Measurements from ENCODE around the gene TMTC2.

TMTC2 gene

GRCh38 chr12:82942521-82942920 is 255.8 kb downstream of the TMTC2 start:
- no peak overlapping the region for H3K4me2 ChIP-seq (ENCODE audit: low read length)
- H3K79me2 ChIP-seq (ENCODE audit: insufficient read depth, low read length) = no peaks in the 10 kb centered on the region
- no peak overlapping the region for H3K4me3 ChIP-seq (ENCODE audit: low read depth, low read length, poor library complexity, severe bottlenecking)
- H3F3A ChIP-seq (ENCODE audit: insufficient read depth, low read length) = no peaks in the 10 kb centered on the region
- H3K9me3 ChIP-seq (ENCODE audit: low read length) = no peaks in the 10 kb centered on the region
- H3K36me3 ChIP-seq (ENCODE audit: insufficient read depth, low read length) = no peaks in the 10 kb centered on the region
- H3K4me1 ChIP-seq (ENCODE audit: insufficient read depth, low read length, severe bottlenecking) = no peaks in the 10 kb centered on the region
- no peak overlapping the region for H3K27ac ChIP-seq (ENCODE audit: low read depth, low read length, poor library complexity, severe bottlenecking)
- no peaks in the 10 kb centered on the region for H4K20me1 ChIP-seq (ENCODE audit: insufficient read depth, low read length)
- no peak overlapping the region for H3K9ac ChIP-seq (ENCODE audit: low read length)
- TF ChIP-seq CTCF (IDR thresholded peaks at IDR 0.05; ENCODE audit: low read length) = no peak
- TF ChIP-seq EZH2 (IDR thresholded peaks at IDR 0.05; ENCODE audit: borderline replicate concordance, low read length) = no peak
- H3K9me2 ChIP-seq (ENCODE audit: low read depth, low read length) = no peaks in the 10 kb centered on the region
- H2AFZ ChIP-seq (ENCODE audit: low read length) = no peak overlapping the region
- no peaks in the 10 kb centered on the region for H3K27me3 ChIP-seq (ENCODE audit: insufficient read depth, low read length)

- Histone ChIP-seq H3K27ac (ENCODE audit: low read depth, low read length, poor library complexity, severe bottlenecking) (no peak overlapping the region), H3K4me2 (ENCODE audit: low read length) (no peak overlapping the region), H3K36me3 (ENCODE audit: insufficient read depth, low read length) (no peaks in the 10 kb centered on the region), H4K20me1 (ENCODE audit: insufficient read depth, low read length) (no peaks in the 10 kb centered on the region), H3K9ac (ENCODE audit: low read length) (no peak overlapping the region), H3K79me2 (ENCODE audit: insufficient read depth, low read length) (no peaks in the 10 kb centered on the region), H3K9me3 (ENCODE audit: low read length) (no peaks in the 10 kb centered on the region), H2AFZ (ENCODE audit: low read length) (no peak overlapping the region), H3K4me3 (ENCODE audit: low read depth, low read length, poor library complexity, severe bottlenecking) (no peak overlapping the region), H3F3A (ENCODE audit: insufficient read depth, low read length) (no peaks in the 10 kb centered on the region), H3K4me1 (ENCODE audit: insufficient read depth, low read length, severe bottlenecking) (no peaks in the 10 kb centered on the region), H3K27me3 (ENCODE audit: insufficient read depth, low read length) (no peaks in the 10 kb centered on the region), H3K9me2 (ENCODE audit: low read depth, low read length) (no peaks in the 10 kb centered on the region)
- TF ChIP-seq EZH2 (IDR thresholded peaks at IDR 0.05; ENCODE audit: borderline replicate concordance, low read length) (no peak), CTCF (IDR thresholded peaks at IDR 0.05; ENCODE audit: low read length) (no peak)
These were observed 256.3 kb downstream of the TMTC2 start for GRCh38 chr12:82942991-82943401.

- no peak overlapping the region for H2AFZ ChIP-seq (ENCODE audit: low read length)
- H3K4me2 ChIP-seq (ENCODE audit: low read length) = no peak overlapping the region
These were observed 261.8 kb downstream of the TMTC2 start for GRCh38 chr12:82948491-82948890.

More at GRCh38 chr12:82948491-82948890, 261.8 kb downstream of the TMTC2 start:
- Histone ChIP-seq H4K20me1 (ENCODE audit: insufficient read depth, low read length) (no peaks in the 10 kb centered on the region), H3K4me3 (ENCODE audit: low read depth, low read length, poor library complexity, severe bottlenecking) (no peak overlapping the region), H3K9ac (ENCODE audit: low read length) (no peak overlapping the region), H3F3A (ENCODE audit: insufficient read depth, low read length) (no peaks in the 10 kb centered on the region), H3K27me3 (ENCODE audit: insufficient read depth, low read length) (no peaks in the 10 kb centered on the region), H3K9me2 (ENCODE audit: low read depth, low read length) (no peaks in the 10 kb centered on the region), H3K4me1 (ENCODE audit: insufficient read depth, low read length, severe bottlenecking) (no peaks in the 10 kb centered on the region), H3K36me3 (ENCODE audit: insufficient read depth, low read length) (no peaks in the 10 kb centered on the region), H3K9me3 (ENCODE audit: low read length) (no peaks in the 10 kb centered on the region), H3K79me2 (ENCODE audit: insufficient read depth, low read length) (no peaks in the 10 kb centered on the region), H3K27ac (ENCODE audit: low read depth, low read length, poor library complexity, severe bottlenecking) (no peak overlapping the region)
- TF ChIP-seq EZH2 (IDR thresholded peaks at IDR 0.05; ENCODE audit: borderline replicate concordance, low read length) (no peak), CTCF (IDR thresholded peaks at IDR 0.05; ENCODE audit: low read length) (no peak)
